ENCODE measurements around the gene MAGEB1.

Gene MAGEB1

GRCh38 chrX:30296408-30297254 is 49.7 kb downstream of the MAGEB1 start:
- DNase-seq (ENCODE audit: low spot score), result no peak

- no peak for DNase-seq (ENCODE audit: low spot score)
These were observed 54.3 kb downstream of the MAGEB1 start for GRCh38 chrX:30301208-30301607.
